Breast epithelium (tissue), 3 donors: Measurements from ENCODE around the gene PNLIPRP1.

Experiments used
- POLR2A ChIP-seq: fragments of 450-650 bp; IDR thresholded peaks from one replicate; pipeline ENCODE4 v1.6.1; 2016; ENCODE audit warnings: antibody characterized with exemption, mild to moderate bottlenecking, moderate library complexity
- TF ChIP-seq, protein P1 (sequence below), 3 donors: fragments of 450-650 bp; IDR thresholded peaks; one replicate each; pipeline ENCODE4 v1.5.1; 2016 to 2017; ENCODE audit warnings: antibody characterized with exemption in 3 of 3, mild to moderate bottlenecking in 3 of 3, moderate library complexity in 3 of 3

DNA sequence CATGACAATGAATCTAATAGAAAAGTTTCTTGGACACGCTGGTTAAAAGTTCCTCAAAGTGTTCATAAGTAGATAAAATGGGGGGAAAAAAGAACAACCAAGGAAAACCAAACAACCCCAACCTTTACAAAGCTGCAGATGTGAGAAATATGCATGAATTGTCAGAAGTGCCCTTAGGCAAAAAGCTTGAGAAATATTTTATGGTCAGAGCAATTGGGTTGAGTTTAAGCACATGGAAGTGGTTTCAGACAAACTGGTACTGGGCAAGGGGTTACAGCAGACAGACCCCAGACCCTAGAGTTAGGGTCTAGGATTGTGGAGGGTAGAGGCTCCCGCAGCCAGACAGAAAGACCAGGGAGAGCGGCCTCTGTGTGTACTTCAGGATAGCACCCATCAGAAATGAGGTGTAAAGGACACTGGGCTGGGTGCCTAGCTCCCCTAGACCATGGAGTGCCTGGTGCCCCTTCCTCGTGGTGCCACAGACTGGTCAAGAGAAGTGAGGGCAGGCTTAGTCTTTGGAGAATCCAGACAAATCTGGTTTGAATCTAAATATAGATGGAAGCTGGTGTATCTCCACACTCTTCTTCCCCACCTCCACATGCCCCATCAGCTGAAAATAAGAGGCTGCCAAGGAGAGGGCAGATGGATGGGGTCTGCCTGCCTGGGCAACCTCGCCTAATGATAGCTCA is 67.2 kb downstream of the PNLIPRP1 start:
- TF ChIP-seq, protein P1, sequence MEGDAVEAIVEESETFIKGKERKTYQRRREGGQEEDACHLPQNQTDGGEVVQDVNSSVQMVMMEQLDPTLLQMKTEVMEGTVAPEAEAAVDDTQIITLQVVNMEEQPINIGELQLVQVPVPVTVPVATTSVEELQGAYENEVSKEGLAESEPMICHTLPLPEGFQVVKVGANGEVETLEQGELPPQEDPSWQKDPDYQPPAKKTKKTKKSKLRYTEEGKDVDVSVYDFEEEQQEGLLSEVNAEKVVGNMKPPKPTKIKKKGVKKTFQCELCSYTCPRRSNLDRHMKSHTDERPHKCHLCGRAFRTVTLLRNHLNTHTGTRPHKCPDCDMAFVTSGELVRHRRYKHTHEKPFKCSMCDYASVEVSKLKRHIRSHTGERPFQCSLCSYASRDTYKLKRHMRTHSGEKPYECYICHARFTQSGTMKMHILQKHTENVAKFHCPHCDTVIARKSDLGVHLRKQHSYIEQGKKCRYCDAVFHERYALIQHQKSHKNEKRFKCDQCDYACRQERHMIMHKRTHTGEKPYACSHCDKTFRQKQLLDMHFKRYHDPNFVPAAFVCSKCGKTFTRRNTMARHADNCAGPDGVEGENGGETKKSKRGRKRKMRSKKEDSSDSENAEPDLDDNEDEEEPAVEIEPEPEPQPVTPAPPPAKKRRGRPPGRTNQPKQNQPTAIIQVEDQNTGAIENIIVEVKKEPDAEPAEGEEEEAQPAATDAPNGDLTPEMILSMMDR (IDR thresholded peaks at IDR 0.05): no peak
- no peak for TF ChIP-seq POLR2A
